Muscle of leg (tissue), 11 donors: ENCODE measurements around the gene USP32. TPM values are rescaled to one million over a fixed set of nuclear protein-coding genes. Genes with fewer than 3 reads are reported as not detected.

Source experiments
- DNase-seq: peaks from one replicate; pipeline ENCODE4 v3.0.0; 2013
- H3K27ac ChIP-seq: one replicate; pipeline ENCODE4 v1.5.1; 2013; ENCODE audit warnings: mild to moderate bottlenecking, low read length, control low read depth
- H3K27me3 ChIP-seq: one replicate; pipeline ENCODE4 v1.6.1; 2013; ENCODE audit warnings: low read length; ENCODE audit not compliant: control insufficient read depth, insufficient read depth
- H3K36me3 ChIP-seq: one replicate; pipeline ENCODE4 v1.6.1; 2013; ENCODE audit warnings: low read length; ENCODE audit not compliant: control insufficient read depth, insufficient read depth
- H3K4me1 ChIP-seq: one replicate; pipeline ENCODE4 v1.6.1; 2013; ENCODE audit warnings: low read length; ENCODE audit not compliant: control insufficient read depth, insufficient read depth
- H3K4me3 ChIP-seq: one replicate; pipeline ENCODE4 v1.5.1; 2013; ENCODE audit warnings: low read length, control low read depth
- H3K9me3 ChIP-seq: replicated peaks from 2 replicates; pipeline ENCODE4 v1.6.1; 2013; ENCODE audit warnings: low read depth, low read length; ENCODE audit not compliant: control insufficient read depth
- WGBS: methylation state at CpG from one replicate; pipeline ENCODE4 v1.1.5; 2013; ENCODE audit warnings: missing lambda C conversion rate; ENCODE audit not compliant: insufficient coverage; 5-methylcytosine and 5-hydroxymethylcytosine counted together
- polyA plus RNA-seq, 8 donors: library from polyadenylated mRNA; unstranded; fragments of 120-200 nt; gene quantifications; one replicate each; pipeline versions ENCODE4 v1.2.1 to v1.2.3, GENCODE V29; 2013; ENCODE audit warnings: inconsistent platforms in 1 of 8, low replicate concordance in 1 of 8; ENCODE audit not compliant: insufficient read length in 8 of 8, insufficient read depth in 1 of 8
- total RNA-seq: library from RNA; stranded (reverse); fragments of 120-200 nt; gene quantifications from one replicate; pipeline ENCODE4 v1.2.4, GENCODE V29; 2013

Gene USP32
- total and polyA plus RNA-seq, 9 donors: 16.7 to 26.9 (median 23.2) TPM

- 53% methylated on average over 3 of the region's 5 CpGs for WGBS
- H3K27me3 ChIP-seq: peaks cover 77% of the 10 kb centered on the region
- no peak overlapping the region for H3K4me3 ChIP-seq
- H3K36me3 ChIP-seq: no peaks in the 10 kb centered on the region
- no peak for DNase-seq
- H3K4me1 ChIP-seq: peaks cover 39% of the 10 kb centered on the region
- H3K9me3 ChIP-seq: no peaks in the 10 kb centered on the region
- no peak overlapping the region for H3K27ac ChIP-seq
Measured at GRCh38 chr17:60151355-60151754, 240.6 kb downstream of the USP32 start.

- Histone ChIP-seq H3K36me3 (no peaks in the 10 kb centered on the region), H3K9me3 (no peaks in the 10 kb centered on the region), H3K4me1 (peaks cover 39% of the 10 kb centered on the region), H3K4me3 (peak within 1 kb of the TSS; percentile 15), H3K27ac (no peak within 1 kb of the TSS), H3K27me3 (peaks cover 88% of the 10 kb centered on the region)
- no peak for DNase-seq
- WGBS: 1% methylated on average over 70 of the region's 81 CpGs
Measured at GRCh38 chr17:60149691-60150582, 242.0 kb downstream of the USP32 start, which contains the start of gene CA4. Gene CA4, plus strand, starts transcription at chr17:60149973. Its CDS starts 62 bp downstream, at chr17:60150035.

GRCh38 chr17:60148373-60148772, 243.6 kb downstream of the USP32 start:
- no peak overlapping the region for H3K27ac ChIP-seq
- peaks cover 85% of the 10 kb centered on the region for H3K27me3 ChIP-seq
- no CpG with 5 or more reads among the region's 2 CpGs for WGBS
- no peak for DNase-seq
- H3K4me3 ChIP-seq: no peak overlapping the region
- peaks cover 26% of the 10 kb centered on the region for H3K4me1 ChIP-seq
- no peaks in the 10 kb centered on the region for H3K9me3 ChIP-seq
- no peaks in the 10 kb centered on the region for H3K36me3 ChIP-seq

- Histone ChIP-seq H3K36me3 (no peaks in the 10 kb centered on the region), H3K27me3 (peaks cover 91% of the 10 kb centered on the region), H3K27ac (no peak overlapping the region), H3K4me3 (no peak overlapping the region), H3K4me1 (peaks cover 29% of the 10 kb centered on the region), H3K9me3 (no peaks in the 10 kb centered on the region)
- WGBS: 55% methylated on average over 4 of the region's 8 CpGs
- DNase-seq: no peak
Measured at GRCh38 chr17:60147553-60148223, 244.2 kb downstream of the USP32 start.

- no peak for DNase-seq
- Histone ChIP-seq H3K27me3 (peaks cover 91% of the 10 kb centered on the region), H3K4me3 (no peak overlapping the region), H3K27ac (no peak overlapping the region), H3K9me3 (no peaks in the 10 kb centered on the region), H3K36me3 (no peaks in the 10 kb centered on the region), H3K4me1 (peaks cover 32% of the 10 kb centered on the region)
- WGBS: no CpG with 5 or more reads among the region's 2 CpGs
Measured at GRCh38 chr17:60146206-60146605, 245.7 kb downstream of the USP32 start.

- H3K27me3 ChIP-seq: peaks cover 91% of the 10 kb centered on the region
- no peaks in the 10 kb centered on the region for H3K9me3 ChIP-seq
- WGBS: 26% methylated on average over 10 of the region's 17 CpGs
- peak overlapping the region; percentile 13 for H3K27ac ChIP-seq
- DNase-seq: no peak
- no peak overlapping the region for H3K4me3 ChIP-seq
- no peaks in the 10 kb centered on the region for H3K36me3 ChIP-seq
- H3K4me1 ChIP-seq: peaks cover 25% of the 10 kb centered on the region
Measured at GRCh38 chr17:60145006-60145935, 246.7 kb downstream of the USP32 start.

- H3K4me3 ChIP-seq: no peak overlapping the region
- DNase-seq: peak; percentile 84
- no peaks in the 10 kb centered on the region for H3K36me3 ChIP-seq
- no peak overlapping the region for H3K27ac ChIP-seq
- peaks cover 91% of the 10 kb centered on the region for H3K27me3 ChIP-seq
- no peaks in the 10 kb centered on the region for H3K9me3 ChIP-seq
- 7% methylated on average over 8 of the region's 10 CpGs for WGBS
- H3K4me1 ChIP-seq: peaks cover 29% of the 10 kb centered on the region
Measured at GRCh38 chr17:60142872-60143499, 248.9 kb downstream of the USP32 start.

- Histone ChIP-seq H3K27ac (no peak overlapping the region), H3K9me3 (no peaks in the 10 kb centered on the region), H3K36me3 (no peaks in the 10 kb centered on the region), H3K4me1 (peaks cover 29% of the 10 kb centered on the region), H3K4me3 (no peak overlapping the region), H3K27me3 (peaks cover 80% of the 10 kb centered on the region)
- WGBS: 7% methylated on average over 40 of the region's 52 CpGs
- DNase-seq: no peak
Measured at GRCh38 chr17:60141111-60142018, 250.6 kb downstream of the USP32 start.
